Fibroblast of lung (primary cell): ENCODE data around the gene MRPL57. TPM values are rescaled to one million over a fixed set of nuclear protein-coding genes. Genes with fewer than 3 reads are reported as not detected.
"Not testable (repeated sequence)": the region's sequence is repeated elsewhere in the genome, so short reads cannot be mapped to it uniquely, and the experiment has no call there.

Source experiments
- DNase-seq, 2 donors: peaks; one replicate each; pipeline versions ENCODE4 v3.0.0 to v3.0.0-alpha.2; 2010; ENCODE audit warnings: low read depth in 2 of 2
- H2AFZ ChIP-seq: 2 replicates; pipeline ENCODE4 v1.5.1; 2012; ENCODE audit warnings: low read length, control low read depth, inconsistent platforms
- H3K27ac ChIP-seq: 2 replicates; pipeline ENCODE4 v1.5.1; 2011; ENCODE audit warnings: low read length, control low read depth; ENCODE audit not compliant: insufficient read depth
- H3K27me3 ChIP-seq: 2 replicates; pipeline ENCODE4 v1.5.1; 2011; ENCODE audit warnings: mild to moderate bottlenecking, low read length; ENCODE audit not compliant: control insufficient read depth, insufficient read depth
- H3K36me3 ChIP-seq: 2 replicates; pipeline ENCODE4 v1.5.1; 2011; ENCODE audit warnings: low read length; ENCODE audit not compliant: control insufficient read depth, insufficient read depth
- H3K4me1 ChIP-seq: 2 replicates; pipeline ENCODE4 v1.5.1; 2011; ENCODE audit warnings: low read length; ENCODE audit not compliant: control insufficient read depth, insufficient read depth; ENCODE audit errors: extremely low read depth
- H3K4me2 ChIP-seq: 2 replicates; pipeline ENCODE4 v1.5.1; 2011; ENCODE audit warnings: low read length, control low read depth; ENCODE audit not compliant: insufficient read depth; ENCODE audit errors: extremely low read depth
- H3K4me3 ChIP-seq, 4 experiments: fragments of 200-600 bp in 1 of 4; sonication (generic) in 1 of 4; replicated peaks in 1 of 4; 2 replicates each; pipeline ENCODE4 v1.5.1; 2011 to 2016; ENCODE audit warnings: low read length in 4 of 4, low read depth in 3 of 4, mild to moderate bottlenecking in 3 of 4, control low read depth in 2 of 4, inconsistent platforms in 1 of 4, mixed read lengths in 1 of 4; ENCODE audit not compliant: insufficient read depth in 1 of 4; ENCODE audit errors: control extremely low read depth in 1 of 4
- H3K79me2 ChIP-seq: 2 replicates; pipeline ENCODE4 v1.5.1; 2012; ENCODE audit warnings: mild to moderate bottlenecking, low read length, inconsistent platforms; ENCODE audit not compliant: control insufficient read depth, insufficient read depth
- H3K9ac ChIP-seq: 2 replicates; pipeline ENCODE4 v1.5.1; 2011; ENCODE audit warnings: mild to moderate bottlenecking, low read length, control low read depth; ENCODE audit not compliant: insufficient read depth
- H3K9me3 ChIP-seq: 2 replicates; pipeline ENCODE4 v1.5.1; 2012; ENCODE audit warnings: low read depth, low read length; ENCODE audit not compliant: control insufficient read depth, insufficient read depth
- H4K20me1 ChIP-seq: 2 replicates; pipeline ENCODE4 v1.5.1; 2011; ENCODE audit warnings: low read length; ENCODE audit not compliant: control insufficient read depth, insufficient read depth; ENCODE audit errors: extremely low read depth
- EZH2 ChIP-seq: IDR thresholded peaks from 2 replicates; pipeline ENCODE4 v1.5.1; 2012; ENCODE audit warnings: low read length, control low read depth, mild to moderate bottlenecking; ENCODE audit errors: missing control alignments
- polyA plus RNA-seq, 2 donors: library from polyadenylated mRNA; depleted of rRNA in 1 of 2; stranded (reverse) in 1 of 2; unstranded in 1 of 2; fragments of >200 nt; gene quantifications; 2 replicates each; pipeline ENCODE4 v1.2.1, GENCODE V29; 2011 to 2012; ENCODE audit warnings: missing spikeins in 1 of 2
- total RNA-seq: library from RNA; depleted of rRNA; stranded (reverse); fragments of >200 nt; gene quantifications from 2 replicates; pipeline ENCODE4 v1.2.1, GENCODE V29; 2014
- TF ChIP-seq, protein P1 (sequence below), 2 donors: IDR thresholded peaks in 1 of 2; conservative IDR thresholded peaks in 1 of 2; 1 replicate in 1 of 2; 2 replicates in 1 of 2; pipeline ENCODE4 v1.5.1; 2011 to 2012; ENCODE audit warnings: low read length in 2 of 2, control low read depth in 1 of 2, inconsistent platforms in 1 of 2, low read depth in 1 of 2, mild to moderate bottlenecking in 1 of 2

Gene MRPL57
- total and polyA plus RNA-seq, 2 donors (not counting 1 experiment from before 2014, with no cell fraction given): 8.9 to 29.4 TPM

DNA sequence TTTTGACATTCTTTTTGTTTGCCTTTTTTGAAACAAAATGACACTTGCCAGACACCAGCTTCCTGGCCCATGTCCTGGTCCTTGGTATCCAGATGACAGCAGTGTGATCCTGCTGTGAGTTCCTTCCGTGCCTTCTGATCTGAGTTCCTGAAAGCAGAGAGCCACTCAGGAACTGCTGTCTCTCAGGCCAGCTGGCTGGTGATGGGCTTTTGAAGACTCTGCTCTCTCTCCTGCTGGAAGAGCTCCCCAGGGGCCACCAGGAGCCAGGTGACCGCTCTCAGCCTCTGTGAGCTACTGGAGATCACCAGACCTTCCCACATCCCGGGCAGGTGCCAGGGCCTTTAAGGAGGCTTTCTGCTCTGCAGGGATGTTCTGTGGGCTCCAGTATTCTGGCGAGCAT, 21.9 kb downstream of the MRPL57 start:
- H3K79me2 ChIP-seq, DNase-seq, H3K4me3 ChIP-seq, H3K27ac ChIP-seq, H3K9ac ChIP-seq, H3K4me2 ChIP-seq, H3K36me3 ChIP-seq, H3K4me1 ChIP-seq, H2AFZ ChIP-seq, H4K20me1 ChIP-seq, H3K9me3 ChIP-seq, H3K27me3 ChIP-seq: not testable (repeated sequence)

DNA sequence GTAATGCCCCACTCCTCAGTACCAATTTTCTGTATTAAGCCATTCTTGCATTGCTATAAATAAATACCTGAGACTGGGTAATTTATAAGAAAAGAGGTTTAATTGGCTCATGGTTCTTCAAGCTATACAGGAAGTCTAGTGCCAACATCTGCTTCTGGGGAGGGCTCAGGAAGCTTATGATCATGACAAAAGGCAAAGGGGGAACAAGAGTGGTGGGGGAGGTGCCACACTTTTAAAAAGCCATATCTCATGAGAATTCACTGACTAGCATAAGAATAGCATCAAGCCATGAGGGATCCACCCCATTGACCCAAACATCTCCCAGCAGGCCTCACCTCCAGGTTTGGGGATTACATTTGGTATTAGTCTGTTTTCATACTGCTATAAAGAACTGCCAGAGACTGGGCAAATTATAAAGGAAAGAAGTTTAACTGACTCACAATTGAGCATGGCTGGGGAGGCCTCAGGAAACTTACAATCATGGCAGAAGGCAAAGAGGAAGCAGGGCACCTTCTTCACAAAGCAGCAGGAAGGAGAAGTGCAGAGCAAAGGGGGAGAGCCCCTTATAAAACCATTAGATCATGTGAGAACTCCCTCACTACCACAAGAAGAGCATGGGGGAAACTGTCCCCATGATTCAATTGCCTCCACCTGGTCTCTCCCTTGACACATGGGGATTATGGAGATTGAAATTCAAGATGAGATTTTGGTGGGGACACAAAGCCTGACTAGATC, 25.2 kb downstream of the MRPL57 start:
- not testable (repeated sequence) for H3K4me1 ChIP-seq, H3K4me2 ChIP-seq, H3K9ac ChIP-seq, H3K27me3 ChIP-seq, H3K9me3 ChIP-seq, H4K20me1 ChIP-seq, H3K36me3 ChIP-seq, H2AFZ ChIP-seq, DNase-seq, H3K4me3 ChIP-seq, H3K27ac ChIP-seq, H3K79me2 ChIP-seq

DNA sequence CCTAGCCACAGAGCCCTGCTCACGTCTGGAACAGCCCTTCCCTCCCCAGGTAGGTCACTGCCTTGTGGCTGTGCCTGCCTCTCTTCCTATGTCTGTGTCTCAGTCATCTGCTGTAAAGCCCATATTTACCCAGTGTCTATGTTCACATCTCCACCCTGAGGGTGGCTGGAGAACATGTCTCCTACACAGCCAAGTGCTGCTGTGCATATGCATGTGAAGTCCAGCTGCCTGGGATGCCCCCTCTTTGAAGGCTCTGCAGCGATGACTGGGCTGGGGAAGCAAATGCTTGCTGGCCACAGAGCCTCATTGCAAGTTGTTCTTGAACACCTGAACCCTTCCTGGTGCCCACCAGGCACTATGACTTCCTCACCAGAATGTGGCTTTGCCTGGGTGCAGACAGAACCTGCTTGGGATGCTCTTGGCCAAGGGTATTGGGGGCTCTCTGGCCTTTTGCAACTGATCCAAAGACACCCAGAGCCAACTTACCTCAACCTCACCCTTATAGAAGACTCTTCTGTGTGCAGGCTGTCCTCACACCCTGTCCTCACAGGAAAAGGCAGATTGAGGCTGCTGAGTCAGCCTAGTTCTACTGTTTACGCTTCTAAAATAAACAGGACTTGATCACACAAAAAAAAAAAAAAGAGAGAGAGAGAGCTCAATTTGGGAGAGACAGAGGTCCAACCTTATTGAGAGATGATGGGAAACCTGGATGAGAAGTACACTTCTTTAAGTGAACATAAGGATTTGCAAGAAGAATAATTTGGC, 26.5 kb downstream of the MRPL57 start:
- no peaks in the 10 kb centered on the region for H3K4me1 ChIP-seq
- H3K9me3 ChIP-seq: no peaks in the 10 kb centered on the region
- no peak overlapping the region for H3K4me2 ChIP-seq
- H3K9ac ChIP-seq: no peak overlapping the region
- H3K27ac ChIP-seq: no peak overlapping the region
- H3K27me3 ChIP-seq: no peaks in the 10 kb centered on the region
- H3K79me2 ChIP-seq: no peaks in the 10 kb centered on the region
- no peaks in the 10 kb centered on the region for H3K36me3 ChIP-seq
- DNase-seq: peak in 1 of 2 donors; percentile 15
- H3K4me3 ChIP-seq: no peak overlapping the region
- TF ChIP-seq EZH2: no peak
- TF ChIP-seq, protein P1, sequence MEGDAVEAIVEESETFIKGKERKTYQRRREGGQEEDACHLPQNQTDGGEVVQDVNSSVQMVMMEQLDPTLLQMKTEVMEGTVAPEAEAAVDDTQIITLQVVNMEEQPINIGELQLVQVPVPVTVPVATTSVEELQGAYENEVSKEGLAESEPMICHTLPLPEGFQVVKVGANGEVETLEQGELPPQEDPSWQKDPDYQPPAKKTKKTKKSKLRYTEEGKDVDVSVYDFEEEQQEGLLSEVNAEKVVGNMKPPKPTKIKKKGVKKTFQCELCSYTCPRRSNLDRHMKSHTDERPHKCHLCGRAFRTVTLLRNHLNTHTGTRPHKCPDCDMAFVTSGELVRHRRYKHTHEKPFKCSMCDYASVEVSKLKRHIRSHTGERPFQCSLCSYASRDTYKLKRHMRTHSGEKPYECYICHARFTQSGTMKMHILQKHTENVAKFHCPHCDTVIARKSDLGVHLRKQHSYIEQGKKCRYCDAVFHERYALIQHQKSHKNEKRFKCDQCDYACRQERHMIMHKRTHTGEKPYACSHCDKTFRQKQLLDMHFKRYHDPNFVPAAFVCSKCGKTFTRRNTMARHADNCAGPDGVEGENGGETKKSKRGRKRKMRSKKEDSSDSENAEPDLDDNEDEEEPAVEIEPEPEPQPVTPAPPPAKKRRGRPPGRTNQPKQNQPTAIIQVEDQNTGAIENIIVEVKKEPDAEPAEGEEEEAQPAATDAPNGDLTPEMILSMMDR (conservative IDR thresholded peaks at IDR 0.05 in 1 of 2, IDR thresholded peaks at IDR 0.05 in 1 of 2; ENCODE audit: low read depth in 1 of 2, low read length in 2 of 2): no peak
- H2AFZ ChIP-seq: no peak overlapping the region
- H4K20me1 ChIP-seq: no peaks in the 10 kb centered on the region

DNA sequence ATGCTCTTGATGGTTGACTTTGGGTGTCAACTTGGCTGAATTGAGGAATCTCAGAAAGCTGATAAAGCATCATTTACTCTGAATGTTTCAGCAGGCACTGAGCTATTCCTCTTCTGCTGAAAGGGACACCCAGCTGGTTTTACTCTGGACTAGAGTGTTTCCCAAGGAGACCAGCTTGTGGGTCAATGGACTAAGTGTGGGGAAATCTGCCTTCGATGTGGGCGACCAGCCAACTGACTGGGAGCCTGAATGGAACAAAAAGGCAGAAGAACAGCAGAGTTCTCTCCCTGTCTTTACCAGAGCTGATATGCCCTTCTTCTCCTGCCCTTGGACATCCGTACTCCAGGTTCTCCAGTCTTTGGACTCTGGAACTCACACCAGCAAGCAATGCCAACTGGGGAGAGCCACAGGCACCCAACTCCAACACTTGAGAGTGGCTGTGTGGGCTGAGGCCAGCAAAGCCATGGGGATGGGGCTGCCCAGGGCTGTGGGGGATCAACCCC, 32.2 kb downstream of the MRPL57 start:
- no peak for TF ChIP-seq EZH2
- TF ChIP-seq, protein P1 (conservative IDR thresholded peaks at IDR 0.05 in 1 of 2, IDR thresholded peaks at IDR 0.05 in 1 of 2; ENCODE audit: low read depth in 1 of 2, low read length in 2 of 2): no peak

More for the DNA sequence above, 32.2 kb downstream of the MRPL57 start:
- H3K9me3 ChIP-seq: no peaks in the 10 kb centered on the region
- no peak overlapping the region for H3K9ac ChIP-seq
- no peaks in the 10 kb centered on the region for H3K4me1 ChIP-seq
- H3K27ac ChIP-seq: no peak overlapping the region
- H4K20me1 ChIP-seq: no peaks in the 10 kb centered on the region
- H3K4me2 ChIP-seq: no peak overlapping the region
- no peaks in the 10 kb centered on the region for H3K79me2 ChIP-seq
- no peaks in the 10 kb centered on the region for H3K36me3 ChIP-seq
- DNase-seq: peak in 1 of 2 donors; percentile 15
- H3K27me3 ChIP-seq: no peaks in the 10 kb centered on the region
- no peak overlapping the region for H3K4me3 ChIP-seq
- H2AFZ ChIP-seq: no peak overlapping the region
